ENCODE results near the gene RTRAF. TPM values are rescaled to one million over a fixed set of nuclear protein-coding genes. Genes with fewer than 3 reads are reported as not detected.

The RTRAF gene
- total RNA-seq, 1 experiment from 2014 or later, result 350 TPM

GRCh38 chr14:52012635-52013034 lies 23.3 kb downstream of the RTRAF start:
- Mint-ChIP-seq H3K9me3 (no peaks in the 10 kb centered on the region), H3K36me3 (ENCODE audit: insufficient read depth in 1 of 3, low read depth in 3 of 3) (peaks cover 19 to 42% (median 33%) of the 10 kb centered on the region in 3 experiments; a peak in 6 of 7 replicates), H3K27me3 (ENCODE audit: low read depth) (no peaks in the 10 kb centered on the region; the same call in 1 of the 2 replicates), H3K4me3 (no peak overlapping the region), H3K27ac (peak overlapping the region in 1 of 3 experiments; percentile 20; a peak in 3 of 7 replicates), H3K4me1 (peaks cover 32 to 40% of the 10 kb centered on the region in 2 experiments)
- Histone ChIP-seq H4K8ac (replicated peaks; ENCODE audit: insufficient read length, low read depth, low read length) (no peak overlapping the region), H2BK12ac (ENCODE audit: insufficient read length, low read depth, low read length) (no peak overlapping the region), H3K23me2 (ENCODE audit: insufficient read length, low read depth, low read length, poor library complexity, severe bottlenecking) (no peaks in the 10 kb centered on the region), H3K27ac (ENCODE audit: insufficient read length, low read depth, low read length) (no peak overlapping the region), H2BK20ac (ENCODE audit: low read depth, low read length, poor library complexity, severe bottlenecking) (no peak overlapping the region), H3K27me3 (ENCODE audit: insufficient read depth, low read length) (no peaks in the 10 kb centered on the region), H3T11ph (ENCODE audit: low read length) (no peak overlapping the region), H3K4ac (ENCODE audit: low read depth, low read length) (no peak overlapping the region), H3K4me1 (ENCODE audit: insufficient read depth, low read length) (peaks cover 2% of the 10 kb centered on the region; the same call in 1 of the 2 replicates), H4K20me1 (ENCODE audit: control insufficient read depth, insufficient read depth, insufficient read length) (no peaks in the 10 kb centered on the region), H3K18ac (ENCODE audit: insufficient read length, low read depth, low read length) (no peak overlapping the region), H2AK5ac (ENCODE audit: insufficient read length, low read length) (no peak overlapping the region), H2BK120ac (ENCODE audit: low read depth, low read length, poor library complexity, severe bottlenecking) (no peak overlapping the region), H3K56ac (ENCODE audit: insufficient read length, low read depth, low read length) (no peak overlapping the region), H3K79me2 (ENCODE audit: insufficient read depth, low read length) (no peaks in the 10 kb centered on the region), H2BK15ac (ENCODE audit: low read depth, low read length) (no peak overlapping the region), H4K5ac (ENCODE audit: insufficient read length, low read depth, low read length) (no peak overlapping the region), H3K9me3 (ENCODE audit: control insufficient read depth, low read depth, low read length) (no peaks in the 10 kb centered on the region), H2AFZ (ENCODE audit: low read length) (no peak overlapping the region), H3K9ac (ENCODE audit: extremely low read depth, insufficient read length, low read length) (no peak overlapping the region), H4K91ac (ENCODE audit: insufficient read length, low read depth, low read length) (no peak overlapping the region), H3K14ac (ENCODE audit: insufficient read depth, low read length) (no peak overlapping the region), H2BK5ac (ENCODE audit: insufficient read length, low read length) (no peak overlapping the region), H3K4me2 (ENCODE audit: insufficient read depth, insufficient read length, low read length) (no peak overlapping the region), H3K23ac (ENCODE audit: insufficient read length, low read depth, low read length) (no peak overlapping the region), H3K79me1 (ENCODE audit: insufficient read depth, low read depth, low read length, poor library complexity, severe bottlenecking) (no peaks in the 10 kb centered on the region)
- no CpG with 5 or more reads among the region's 4 CpGs for WGBS (ENCODE audit: extremely low coverage, insufficient read length, low lambda C conversion rate)
- TF ChIP-seq CTCF (conservative IDR thresholded peaks at IDR 0.05), result no peak
- no peak for DNase-seq
